HUDEP-2 (cell line): ENCODE results near the gene SRMS.

ENCODE experiments used
- DNase-seq, 76 experiments: peaks; one replicate each; lab custom pipeline; 2025; ENCODE audit not compliant: unreplicated experiment in 76 of 76; lab: John Stamatoyannopoulos, UW

The SRMS gene

GRCh38 chr20:63495167-63495720, 52.3 kb downstream of the SRMS start:
- no peak for DNase-seq

GRCh38 chr20:63494420-63495166, 53.0 kb downstream of the SRMS start:
- DNase-seq, result no peak

- DNase-seq, result no peak
Observed at GRCh38 chr20:63494084-63494419, 53.5 kb downstream of the SRMS start.

- no peak for DNase-seq
Observed at GRCh38 chr20:63493563-63494020, 54.0 kb downstream of the SRMS start.

GRCh38 chr20:63492982-63493381, 54.6 kb downstream of the SRMS start:
- no peak for DNase-seq

- no peak for DNase-seq
Observed at GRCh38 chr20:63492518-63492917, 55.0 kb downstream of the SRMS start.

GRCh38 chr20:63491635-63492230, 55.8 kb downstream of the SRMS start:
- DNase-seq, result no peak

- no peak for DNase-seq
Observed at GRCh38 chr20:63491078-63491477, 56.5 kb downstream of the SRMS start.
